Prostate gland (tissue), 2 donors: ENCODE data around the gene LRRC8B. TPM values are rescaled to one million over a fixed set of nuclear protein-coding genes. Genes with fewer than 3 reads are reported as not detected.

ENCODE experiments used
- DNase-seq: peaks from one replicate; pipeline ENCODE4 v3.0.0-alpha.2; 2019; ENCODE audit warnings: low spot score
- H3K27ac ChIP-seq, 2 donors: fragments of 200-600 bp; sonication (generic); 2 replicates each; pipeline ENCODE4 v1.5.1; 2017 to 2019
- H3K27me3 ChIP-seq: fragments of 200-600 bp; sonication (generic); replicated peaks from 2 replicates; pipeline ENCODE4 v1.5.1; 2019; ENCODE audit not compliant: insufficient read depth
- H3K36me3 ChIP-seq, 2 donors: fragments of 200-600 bp; sonication (generic); 1 replicate in 1 of 2; 2 replicates in 1 of 2; pipeline versions ENCODE4 v1.5.1 to v1.8.1; 2017 to 2019
- H3K4me1 ChIP-seq: fragments of 200-600 bp; sonication (generic); replicated peaks from 2 replicates; pipeline ENCODE4 v1.5.1; 2019
- H3K4me3 ChIP-seq, 2 donors: fragments of 200-600 bp; sonication (generic); 2 replicates each; pipeline ENCODE4 v1.5.1; 2017 to 2019
- H3K9me3 ChIP-seq: fragments of 200-600 bp; sonication (generic); 2 replicates; pipeline ENCODE4 v1.5.1; 2017
- POLR2A ChIP-seq: fragments of 450-650 bp; IDR thresholded peaks from one replicate; pipeline ENCODE4 v1.6.1; 2016; ENCODE audit warnings: antibody characterized with exemption, mild to moderate bottlenecking
- POLR2AphosphoS5 ChIP-seq: sonication (generic); formaldehyde crosslinking; IDR thresholded peaks from one replicate; pipeline ENCODE4 v1.6.1; 2017; ENCODE audit warnings: antibody characterized with exemption
- WGBS: methylation state at CpG from one replicate; pipeline ENCODE4 v1.1.5; 2018; 5-methylcytosine and 5-hydroxymethylcytosine counted together
- intact Hi-C: fragments of 100-400 bp; cut with DNase I; formaldehyde crosslinking; loops from one replicate; pipeline ENCODE4 v1.14.2; 2022
- total RNA-seq, 2 donors: library from RNA; depleted of rRNA; stranded (reverse); fragments of >200 nt; gene quantifications; one replicate each; pipeline ENCODE4 v1.1.0, GENCODE V29; 2016
- TF ChIP-seq, protein P1 (sequence below), 4 experiments: fragments of 200-600 bp in 2 of 4; fragments of 450-650 bp in 2 of 4; sonication (generic) in 2 of 4; IDR thresholded peaks; 1 replicate in 3 of 4; 2 replicates in 1 of 4; pipeline ENCODE4 v1.5.1; 2016 to 2019; ENCODE audit warnings: antibody characterized with exemption in 4 of 4, mild to moderate bottlenecking in 2 of 4, moderate library complexity in 2 of 4

Gene LRRC8B
- total RNA-seq, 2 donors from 2014 or later = 13.9 to 25.6 TPM

DNA sequence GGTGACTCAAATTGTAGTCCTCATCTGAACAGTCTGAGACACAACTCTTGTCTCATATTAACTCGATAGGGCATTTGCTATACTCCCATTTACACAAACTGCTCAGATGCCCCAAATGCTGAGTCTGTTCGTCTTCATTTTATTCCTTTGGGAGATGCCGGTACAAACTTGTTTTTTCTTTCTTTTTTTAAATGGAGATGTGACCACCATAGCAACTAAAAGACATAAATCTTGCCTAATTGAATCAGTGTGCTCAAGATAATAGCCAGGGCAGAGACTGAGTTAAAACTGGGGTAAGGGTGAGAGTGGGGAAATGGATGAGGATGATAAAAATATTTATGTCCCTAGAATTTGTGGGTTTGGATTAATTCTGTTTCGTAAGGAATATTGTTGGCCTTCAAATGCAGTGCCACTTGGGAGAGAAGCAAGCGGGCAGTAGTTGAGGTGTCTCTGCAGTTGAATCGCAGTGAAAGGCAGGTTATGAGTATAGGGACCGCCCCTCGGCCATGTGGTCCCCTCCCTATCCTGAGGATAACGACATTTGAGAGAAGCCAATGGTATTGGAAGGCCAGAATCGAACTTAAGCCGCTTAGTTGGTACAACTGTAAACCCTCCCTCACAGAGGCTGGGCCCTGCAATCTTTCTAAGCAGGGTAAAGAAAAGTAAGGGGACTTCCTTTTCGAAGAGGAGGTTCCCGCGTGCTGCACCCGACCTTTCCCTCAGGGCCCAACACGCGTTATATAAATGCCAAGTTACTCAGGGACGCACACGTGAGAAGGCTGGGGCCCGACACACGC, 859 bp upstream of the LRRC8B start:
- no peaks in the 10 kb centered on the region for H3K27me3 ChIP-seq
- TF ChIP-seq POLR2AphosphoS5 (no peak), POLR2A (no peak)
- TF ChIP-seq, protein P1, sequence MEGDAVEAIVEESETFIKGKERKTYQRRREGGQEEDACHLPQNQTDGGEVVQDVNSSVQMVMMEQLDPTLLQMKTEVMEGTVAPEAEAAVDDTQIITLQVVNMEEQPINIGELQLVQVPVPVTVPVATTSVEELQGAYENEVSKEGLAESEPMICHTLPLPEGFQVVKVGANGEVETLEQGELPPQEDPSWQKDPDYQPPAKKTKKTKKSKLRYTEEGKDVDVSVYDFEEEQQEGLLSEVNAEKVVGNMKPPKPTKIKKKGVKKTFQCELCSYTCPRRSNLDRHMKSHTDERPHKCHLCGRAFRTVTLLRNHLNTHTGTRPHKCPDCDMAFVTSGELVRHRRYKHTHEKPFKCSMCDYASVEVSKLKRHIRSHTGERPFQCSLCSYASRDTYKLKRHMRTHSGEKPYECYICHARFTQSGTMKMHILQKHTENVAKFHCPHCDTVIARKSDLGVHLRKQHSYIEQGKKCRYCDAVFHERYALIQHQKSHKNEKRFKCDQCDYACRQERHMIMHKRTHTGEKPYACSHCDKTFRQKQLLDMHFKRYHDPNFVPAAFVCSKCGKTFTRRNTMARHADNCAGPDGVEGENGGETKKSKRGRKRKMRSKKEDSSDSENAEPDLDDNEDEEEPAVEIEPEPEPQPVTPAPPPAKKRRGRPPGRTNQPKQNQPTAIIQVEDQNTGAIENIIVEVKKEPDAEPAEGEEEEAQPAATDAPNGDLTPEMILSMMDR (IDR thresholded peaks at IDR 0.05) = no peak
- 15% methylated on average over 21 of the region's 21 CpGs for WGBS
- peak overlapping the region; percentile 88 to 91 for H3K27ac ChIP-seq
- no peaks in the 10 kb centered on the region for H3K9me3 ChIP-seq
- H3K36me3 ChIP-seq = no peaks in the 10 kb centered on the region
- H3K4me3 ChIP-seq = peak overlapping the region; percentile 91 to 93
- DNase-seq = no peak
- H3K4me1 ChIP-seq = no peaks in the 10 kb centered on the region
- intact Hi-C loops = no loop called here

DNA sequence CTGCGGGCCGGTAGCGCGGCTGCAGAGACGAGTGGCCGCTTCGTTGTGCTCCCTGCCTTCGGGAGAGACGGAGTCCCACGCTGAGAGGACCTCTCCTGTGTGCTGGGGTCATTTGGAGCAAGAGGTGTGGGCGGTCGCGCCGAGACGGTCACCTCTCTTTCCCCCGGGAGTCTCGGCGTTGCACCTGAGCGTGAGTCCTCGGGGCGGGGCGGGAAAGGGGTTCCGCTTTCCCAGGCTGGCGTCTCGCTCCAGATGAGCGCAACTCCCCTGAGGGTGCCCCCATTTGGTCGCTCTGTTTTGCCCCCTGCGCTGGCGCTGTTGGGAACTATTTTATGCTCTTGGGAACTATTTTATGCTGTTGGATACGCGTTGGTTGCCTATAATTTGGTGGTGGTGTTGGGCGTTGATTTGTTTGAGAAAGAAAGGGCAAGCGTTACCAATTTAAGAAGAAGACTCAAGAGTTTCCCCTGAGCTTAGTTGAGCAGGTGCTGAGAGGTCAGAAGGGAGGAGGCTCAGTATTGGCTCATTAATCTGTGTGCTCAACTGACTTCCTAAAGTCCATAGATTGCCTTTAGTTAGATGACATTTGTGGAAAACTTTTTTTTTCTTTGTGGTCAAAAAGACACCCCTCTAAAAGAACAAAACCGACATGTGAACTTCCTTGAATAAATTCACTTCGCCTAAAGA, 683 bp downstream of the LRRC8B start:
- H3K4me1 ChIP-seq = no peaks in the 10 kb centered on the region
- H3K9me3 ChIP-seq = no peaks in the 10 kb centered on the region
- H3K36me3 ChIP-seq = no peaks in the 10 kb centered on the region
- peak overlapping the region; percentile 88 to 91 for H3K27ac ChIP-seq
- peak; percentile 36 for DNase-seq
- H3K4me3 ChIP-seq = peak overlapping the region; percentile 91 to 93
- intact Hi-C loops = no loop called here
- 5% methylated on average over 29 of the region's 35 CpGs for WGBS
- TF ChIP-seq POLR2AphosphoS5 (no peak), POLR2A (no peak)
- TF ChIP-seq, protein P1 (IDR thresholded peaks at IDR 0.05) = no peak
- no peaks in the 10 kb centered on the region for H3K27me3 ChIP-seq

- Histone ChIP-seq H3K4me3 (no peak overlapping the region), H3K27me3 (no peaks in the 10 kb centered on the region), H3K4me1 (no peaks in the 10 kb centered on the region), H3K27ac (no peak overlapping the region), H3K9me3 (no peaks in the 10 kb centered on the region), H3K36me3 (no peaks in the 10 kb centered on the region)
- intact Hi-C loops = no loop called here
- DNase-seq = no peak
- TF ChIP-seq POLR2AphosphoS5 (no peak), POLR2A (no peak)
- TF ChIP-seq, protein P1 (IDR thresholded peaks at IDR 0.05) = no peak
- WGBS = 91% methylated on average over 1 of the region's 1 CpG
Observed at GRCh38 chr1:89527256-89527655, 2.6 kb downstream of the LRRC8B start.

- no peak overlapping the region for H3K27ac ChIP-seq
- TF ChIP-seq POLR2A (no peak), POLR2AphosphoS5 (no peak)
- TF ChIP-seq, protein P1 (IDR thresholded peaks at IDR 0.05) = no peak
- intact Hi-C loops = no loop called here
- WGBS = 87% methylated on average over 2 of the region's 2 CpGs
- H3K36me3 ChIP-seq = no peaks in the 10 kb centered on the region
- no peaks in the 10 kb centered on the region for H3K4me1 ChIP-seq
- H3K4me3 ChIP-seq = no peak overlapping the region
- no peaks in the 10 kb centered on the region for H3K9me3 ChIP-seq
- H3K27me3 ChIP-seq = no peaks in the 10 kb centered on the region
- DNase-seq = no peak
Observed at GRCh38 chr1:89527750-89528381, 3.2 kb downstream of the LRRC8B start.
